ENCODE data around the gene KCNE3.

Gene KCNE3

DNA sequence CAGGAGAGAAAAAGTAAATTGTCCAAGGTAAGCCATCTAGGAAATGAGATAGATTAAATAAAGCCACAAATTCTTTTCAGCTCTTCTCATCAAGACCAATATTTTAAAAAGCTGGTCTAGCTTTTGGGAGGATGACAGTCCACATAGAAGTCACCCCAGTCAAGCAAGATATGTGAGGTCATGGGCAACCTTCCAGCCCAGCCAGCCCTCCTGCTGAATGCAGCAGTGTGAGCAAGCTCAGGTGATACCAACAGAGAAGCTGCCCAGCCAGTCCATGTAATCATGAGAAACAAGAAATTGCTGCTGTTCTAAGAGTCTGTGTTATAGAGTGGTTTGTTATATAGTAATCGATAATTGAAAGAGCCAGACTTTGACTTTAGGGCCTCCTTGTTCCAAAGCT, 28.7 kb downstream of the KCNE3 start:
- TF ChIP-seq, protein P1, sequence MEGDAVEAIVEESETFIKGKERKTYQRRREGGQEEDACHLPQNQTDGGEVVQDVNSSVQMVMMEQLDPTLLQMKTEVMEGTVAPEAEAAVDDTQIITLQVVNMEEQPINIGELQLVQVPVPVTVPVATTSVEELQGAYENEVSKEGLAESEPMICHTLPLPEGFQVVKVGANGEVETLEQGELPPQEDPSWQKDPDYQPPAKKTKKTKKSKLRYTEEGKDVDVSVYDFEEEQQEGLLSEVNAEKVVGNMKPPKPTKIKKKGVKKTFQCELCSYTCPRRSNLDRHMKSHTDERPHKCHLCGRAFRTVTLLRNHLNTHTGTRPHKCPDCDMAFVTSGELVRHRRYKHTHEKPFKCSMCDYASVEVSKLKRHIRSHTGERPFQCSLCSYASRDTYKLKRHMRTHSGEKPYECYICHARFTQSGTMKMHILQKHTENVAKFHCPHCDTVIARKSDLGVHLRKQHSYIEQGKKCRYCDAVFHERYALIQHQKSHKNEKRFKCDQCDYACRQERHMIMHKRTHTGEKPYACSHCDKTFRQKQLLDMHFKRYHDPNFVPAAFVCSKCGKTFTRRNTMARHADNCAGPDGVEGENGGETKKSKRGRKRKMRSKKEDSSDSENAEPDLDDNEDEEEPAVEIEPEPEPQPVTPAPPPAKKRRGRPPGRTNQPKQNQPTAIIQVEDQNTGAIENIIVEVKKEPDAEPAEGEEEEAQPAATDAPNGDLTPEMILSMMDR (conservative IDR thresholded peaks at IDR 0.05; ENCODE audit: low read depth): no peak
- H3K27ac ChIP-seq: no peak overlapping the region
- CTCF ChIA-PET: interaction anchor here (0.7 to 1.1 kb wide), 3 partner anchors 11 to 160 kb away, joined by 3 to 5 read pairs (median 3); no protein-coding TSS in a partner anchor
- POLR2A ChIA-PET (ENCODE audit: low non-redundant PET): no interaction called here
- DNase-seq (ENCODE audit: low spot score): no peak

DNA sequence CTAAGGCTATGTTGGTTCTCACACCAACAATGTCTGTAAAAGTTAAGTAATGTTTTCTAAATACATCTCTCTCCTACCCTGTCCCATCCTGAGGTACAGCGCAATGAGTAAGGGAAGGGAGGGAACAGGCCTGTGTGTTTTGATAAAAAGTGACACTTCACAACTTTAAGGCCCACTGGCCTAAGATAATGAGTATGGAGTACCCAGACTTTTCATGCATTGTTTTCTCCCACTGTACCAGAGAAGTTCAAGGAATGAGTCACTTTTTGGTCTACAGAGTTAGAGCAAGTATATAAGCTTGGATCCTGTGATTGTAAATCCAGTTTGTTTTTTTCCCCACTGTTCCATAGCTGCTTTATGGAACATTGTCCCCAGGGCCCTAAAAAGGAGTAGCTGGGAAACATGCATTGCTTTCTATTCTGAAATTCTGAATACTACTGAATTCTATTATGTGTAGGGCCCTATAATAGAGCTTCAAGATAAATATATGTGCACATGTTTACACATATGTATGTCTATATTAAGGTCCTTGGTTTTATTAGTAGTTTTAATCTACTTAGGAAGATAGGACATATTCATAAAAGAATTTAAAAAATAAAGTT, 29.8 kb downstream of the KCNE3 start:
- H3K27ac ChIP-seq: no peak overlapping the region
- DNase-seq (ENCODE audit: low spot score): no peak
- POLR2A ChIA-PET (ENCODE audit: low non-redundant PET): no interaction called here
- TF ChIP-seq, protein P1 (conservative IDR thresholded peaks at IDR 0.05; ENCODE audit: low read depth): no peak
- CTCF ChIA-PET: interaction anchor here (0.5 to 0.9 kb wide), 3 partner anchors 48 to 548 kb away, joined by 3 read pairs; no protein-coding TSS in a partner anchor

GRCh38 chr11:74434528-74434927, 32.8 kb downstream of the KCNE3 start:
- ChIA-PET CTCF (no interaction called here), POLR2A (ENCODE audit: low non-redundant PET) (no interaction called here)
- DNase-seq (ENCODE audit: low spot score): no peak
- TF ChIP-seq, protein P1 (conservative IDR thresholded peaks at IDR 0.05; ENCODE audit: low read depth): no peak
- no peak overlapping the region for H3K27ac ChIP-seq

DNA sequence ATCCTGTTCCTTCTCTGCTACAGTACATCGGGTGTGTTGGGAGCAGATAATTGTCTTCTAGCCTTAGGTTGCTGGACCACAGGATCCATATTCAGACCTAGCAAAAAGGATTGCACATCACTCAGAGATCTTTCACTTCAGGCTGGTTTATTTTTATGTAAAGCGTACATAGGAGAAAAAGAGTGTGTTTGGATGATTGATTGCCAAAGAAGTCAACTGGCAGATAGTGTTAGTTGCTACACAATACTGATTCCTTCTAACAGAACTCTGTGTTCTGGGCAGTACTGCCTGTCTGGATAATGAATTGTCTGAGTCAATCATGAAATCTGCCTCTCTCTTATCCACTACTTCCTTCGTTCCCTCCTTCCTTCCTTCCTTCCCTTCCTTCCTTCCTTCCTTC, 38.1 kb downstream of the KCNE3 start:
- no peak overlapping the region for H3K27ac ChIP-seq
- CTCF ChIA-PET: interaction anchor here (0.5 to 0.9 kb wide), 3 partner anchors 16 to 26 kb away, joined by 3 read pairs; no protein-coding TSS in a partner anchor
- TF ChIP-seq, protein P1 (conservative IDR thresholded peaks at IDR 0.05; ENCODE audit: low read depth): no peak
- no peak for DNase-seq (ENCODE audit: low spot score)
- POLR2A ChIA-PET (ENCODE audit: low non-redundant PET): no interaction called here

- TF ChIP-seq, protein P1 (conservative IDR thresholded peaks at IDR 0.05; ENCODE audit: low read depth): no peak
- DNase-seq (ENCODE audit: low spot score): no peak
- H3K27ac ChIP-seq: no peak overlapping the region
- ChIA-PET CTCF (no interaction called here), POLR2A (ENCODE audit: low non-redundant PET) (no interaction called here)
Measured at GRCh38 chr11:74427384-74427886, 39.9 kb downstream of the KCNE3 start.

GRCh38 chr11:74425100-74425499, 42.2 kb downstream of the KCNE3 start:
- TF ChIP-seq, protein P1 (conservative IDR thresholded peaks at IDR 0.05; ENCODE audit: low read depth): no peak
- no peak for DNase-seq (ENCODE audit: low spot score)
- CTCF ChIA-PET: interaction anchor here (0.6 kb wide), 1 partner anchor 16 kb away, joined by 4 read pairs; no protein-coding TSS in a partner anchor
- POLR2A ChIA-PET (ENCODE audit: low non-redundant PET): no interaction called here
- no peak overlapping the region for H3K27ac ChIP-seq

Data from RWPE1 (cell line).